Subcutaneous adipose tissue (tissue), 4 donors: ENCODE data around the gene TFDP1. TPM values are rescaled to one million over a fixed set of nuclear protein-coding genes. Genes with fewer than 3 reads are reported as not detected.

Experiments used
- total RNA-seq, 4 donors: library from RNA; depleted of rRNA; stranded (reverse); fragments of >200 nt; gene quantifications; one replicate each; pipeline ENCODE4 v1.1.0, GENCODE V29; 2016
- TF ChIP-seq, protein P1 (sequence below): fragments of 450-650 bp; IDR thresholded peaks from one replicate; pipeline ENCODE4 v1.5.1; 2016; ENCODE audit warnings: low read depth, mild to moderate bottlenecking, control low read depth, antibody characterized with exemption, moderate library complexity

The TFDP1 gene
- total RNA-seq, 4 donors from 2014 or later, result 26.2 to 59.5 (median 27.8) TPM

DNA sequence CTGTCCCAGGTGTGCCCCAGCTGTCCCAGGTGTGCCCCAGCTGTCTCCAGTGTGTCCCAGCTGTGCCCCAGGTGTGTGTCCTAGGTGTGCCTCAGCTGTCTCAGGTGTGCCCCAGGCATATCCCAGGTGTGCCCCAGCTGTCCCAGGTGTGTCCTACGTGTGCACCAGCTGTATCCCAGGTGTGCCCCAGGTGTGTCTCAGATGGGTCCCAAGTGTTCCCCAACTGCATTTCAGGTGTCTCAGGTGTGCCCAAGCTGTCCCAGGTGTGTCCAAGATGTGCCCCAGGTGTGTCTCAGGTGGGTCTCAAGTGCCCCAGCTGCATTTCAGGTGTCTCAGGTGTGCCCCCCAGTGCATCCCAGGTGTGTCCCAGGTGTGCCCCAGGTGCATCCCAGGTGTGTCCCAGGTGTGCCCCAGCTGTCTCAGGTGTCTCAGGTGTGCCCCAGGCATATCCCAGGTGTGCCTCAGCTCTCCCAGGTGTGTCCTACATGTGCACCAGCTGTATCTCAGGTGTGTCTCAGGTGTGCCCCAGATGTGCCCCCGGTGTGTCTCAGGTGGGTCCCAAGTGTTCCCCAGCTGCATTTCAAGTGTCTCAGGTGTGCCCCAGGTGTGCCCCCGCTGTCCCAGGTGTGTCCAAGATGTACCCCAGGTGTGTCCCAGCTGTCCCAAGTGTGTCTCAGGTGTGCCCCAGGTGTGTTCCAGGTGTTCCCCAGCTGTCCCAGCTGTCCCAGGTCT lies 81.2 kb downstream of the TFDP1 start:
- TF ChIP-seq, protein P1, sequence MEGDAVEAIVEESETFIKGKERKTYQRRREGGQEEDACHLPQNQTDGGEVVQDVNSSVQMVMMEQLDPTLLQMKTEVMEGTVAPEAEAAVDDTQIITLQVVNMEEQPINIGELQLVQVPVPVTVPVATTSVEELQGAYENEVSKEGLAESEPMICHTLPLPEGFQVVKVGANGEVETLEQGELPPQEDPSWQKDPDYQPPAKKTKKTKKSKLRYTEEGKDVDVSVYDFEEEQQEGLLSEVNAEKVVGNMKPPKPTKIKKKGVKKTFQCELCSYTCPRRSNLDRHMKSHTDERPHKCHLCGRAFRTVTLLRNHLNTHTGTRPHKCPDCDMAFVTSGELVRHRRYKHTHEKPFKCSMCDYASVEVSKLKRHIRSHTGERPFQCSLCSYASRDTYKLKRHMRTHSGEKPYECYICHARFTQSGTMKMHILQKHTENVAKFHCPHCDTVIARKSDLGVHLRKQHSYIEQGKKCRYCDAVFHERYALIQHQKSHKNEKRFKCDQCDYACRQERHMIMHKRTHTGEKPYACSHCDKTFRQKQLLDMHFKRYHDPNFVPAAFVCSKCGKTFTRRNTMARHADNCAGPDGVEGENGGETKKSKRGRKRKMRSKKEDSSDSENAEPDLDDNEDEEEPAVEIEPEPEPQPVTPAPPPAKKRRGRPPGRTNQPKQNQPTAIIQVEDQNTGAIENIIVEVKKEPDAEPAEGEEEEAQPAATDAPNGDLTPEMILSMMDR, result no peak

- TF ChIP-seq, protein P1, result no peak
These were observed 81.7 kb downstream of the TFDP1 start for GRCh38 chr13:113666329-113666670.

- TF ChIP-seq, protein P1, result no peak
These were observed 82.6 kb downstream of the TFDP1 start, which contains the start of gene GRK1 for GRCh38 chr13:113666951-113667701. TSS of gene GRK1 (plus strand) at chr13:113667219. CDS start at chr13:113667387, 168 bp downstream.

GRCh38 chr13:113667771-113668490 lies 83.4 kb downstream of the TFDP1 start:
- TF ChIP-seq, protein P1, result no peak

GRCh38 chr13:113668491-113668971 lies 84.0 kb downstream of the TFDP1 start:
- TF ChIP-seq, protein P1, result no peak

GRCh38 chr13:113669231-113669754 lies 84.7 kb downstream of the TFDP1 start:
- TF ChIP-seq, protein P1, result no peak
